Gastroesophageal sphincter (tissue), 4 donors: Measurements from ENCODE around the gene DYRK4. TPM values are rescaled to one million over a fixed set of nuclear protein-coding genes. Genes with fewer than 3 reads are reported as not detected.

ENCODE experiments used
- ATAC-seq: fragments of 150-250 bp; one replicate; pipeline ENCODE4 v1.9.1; 2016; ENCODE audit warnings: mild to moderate bottlenecking, moderate library complexity
- H3K27ac ChIP-seq, 4 donors: fragments of 200-600 bp; sonication (generic) in 3 of 4; 1 replicate in 3 of 4; 2 replicates in 1 of 4; pipeline ENCODE4 v1.5.1; 2016 to 2019
- H3K27me3 ChIP-seq: fragments of 200-600 bp; sonication (generic); one replicate; pipeline ENCODE4 v1.5.1; 2019
- H3K36me3 ChIP-seq, 2 donors: fragments of 200-600 bp; sonication (generic); one replicate each; pipeline ENCODE4 v1.5.1; 2019; ENCODE audit warnings: control low read depth in 1 of 2
- H3K4me1 ChIP-seq, 3 donors: fragments of 200-600 bp; sonication (generic); 1 replicate in 2 of 3; 2 replicates in 1 of 3; pipeline ENCODE4 v1.5.1; 2016 to 2019; ENCODE audit warnings: control low read depth in 2 of 3
- H3K4me3 ChIP-seq, 2 donors: fragments of 200-600 bp; sonication (generic); one replicate each; pipeline ENCODE4 v1.5.1; 2019; ENCODE audit warnings: mild to moderate bottlenecking in 1 of 2, moderate library complexity in 1 of 2
- H3K9me3 ChIP-seq, 3 donors: fragments of 200-600 bp; sonication (generic); one replicate each; pipeline ENCODE4 v1.5.1; 2017 to 2019; ENCODE audit warnings: control low read depth in 2 of 3
- EP300 ChIP-seq: sonication (generic); formaldehyde crosslinking; IDR thresholded peaks from one replicate; pipeline ENCODE4 v1.6.1; 2017; ENCODE audit warnings: antibody characterized with exemption, mild to moderate bottlenecking
- POLR2A ChIP-seq, 2 donors: fragments of 450-650 bp; IDR thresholded peaks; one replicate each; pipeline ENCODE4 v1.6.1; 2017; ENCODE audit warnings: antibody characterized with exemption in 2 of 2, mild to moderate bottlenecking in 2 of 2, moderate library complexity in 1 of 2
- POLR2AphosphoS5 ChIP-seq: sonication (generic); formaldehyde crosslinking; IDR thresholded peaks from one replicate; pipeline ENCODE4 v1.6.1; 2017; ENCODE audit warnings: antibody characterized with exemption
- WGBS, 2 donors: methylation state at CpG; one replicate each; pipeline ENCODE4 v1.1.5; 2018; ENCODE audit warnings: low coverage in 1 of 2; 5-methylcytosine and 5-hydroxymethylcytosine counted together
- total RNA-seq, 4 donors: library from RNA; depleted of rRNA; stranded (reverse); fragments of >200 nt; gene quantifications; one replicate each; pipeline ENCODE4 v1.1.0, GENCODE V29; 2016
- TF ChIP-seq, protein P1 (sequence below), 4 experiments: fragments of 200-600 bp in 2 of 4; fragments of 450-650 bp in 2 of 4; sonication (generic) in 1 of 4; IDR thresholded peaks; one replicate each; pipeline ENCODE4 v1.5.1; 2017 to 2019; ENCODE audit warnings: antibody characterized with exemption in 4 of 4, mild to moderate bottlenecking in 2 of 4, moderate library complexity in 2 of 4

The DYRK4 gene
- total RNA-seq, 4 donors from 2014 or later: 43.1 to 53.9 (median 47.1) TPM

DNA sequence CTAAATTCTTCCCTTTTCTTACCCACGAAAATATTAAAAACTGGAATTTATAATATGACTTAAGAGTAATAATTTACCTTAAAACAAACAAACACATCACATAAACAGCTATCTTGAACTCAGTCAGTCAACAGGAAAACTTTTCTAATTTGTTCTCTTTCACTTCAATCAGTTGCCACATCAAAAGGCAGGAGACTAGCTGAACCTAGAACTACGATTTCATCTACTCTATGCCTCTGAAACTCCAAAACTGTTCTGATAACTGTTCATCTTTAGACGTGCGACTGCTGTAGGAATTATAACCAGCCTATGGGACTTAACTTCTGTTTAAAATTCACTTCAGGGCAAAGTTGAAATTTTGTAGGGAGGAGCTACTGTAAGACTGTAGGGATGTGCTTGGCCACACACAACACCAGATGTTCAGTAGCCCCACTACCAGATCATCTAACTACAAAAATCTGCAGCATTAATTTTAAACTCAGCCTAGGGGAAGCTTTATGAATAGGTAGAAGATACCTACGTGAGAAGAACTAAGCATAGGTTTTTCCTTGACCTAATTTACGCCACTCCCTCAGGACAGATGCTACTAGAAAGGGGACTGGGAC, 30.9 kb upstream of the DYRK4 start:
- H3K9me3 ChIP-seq: no peaks in the 10 kb centered on the region
- no peak overlapping the region for H3K4me3 ChIP-seq
- WGBS, 2 donors: 74 to 77% methylated on average over 5 to 6 of the region's 6 CpGs
- ATAC-seq: no peak
- no peaks in the 10 kb centered on the region for H3K4me1 ChIP-seq
- TF ChIP-seq EP300 (no peak), POLR2A (IDR thresholded peaks at IDR 0.05) (no peak), POLR2AphosphoS5 (no peak)
- TF ChIP-seq, protein P1, sequence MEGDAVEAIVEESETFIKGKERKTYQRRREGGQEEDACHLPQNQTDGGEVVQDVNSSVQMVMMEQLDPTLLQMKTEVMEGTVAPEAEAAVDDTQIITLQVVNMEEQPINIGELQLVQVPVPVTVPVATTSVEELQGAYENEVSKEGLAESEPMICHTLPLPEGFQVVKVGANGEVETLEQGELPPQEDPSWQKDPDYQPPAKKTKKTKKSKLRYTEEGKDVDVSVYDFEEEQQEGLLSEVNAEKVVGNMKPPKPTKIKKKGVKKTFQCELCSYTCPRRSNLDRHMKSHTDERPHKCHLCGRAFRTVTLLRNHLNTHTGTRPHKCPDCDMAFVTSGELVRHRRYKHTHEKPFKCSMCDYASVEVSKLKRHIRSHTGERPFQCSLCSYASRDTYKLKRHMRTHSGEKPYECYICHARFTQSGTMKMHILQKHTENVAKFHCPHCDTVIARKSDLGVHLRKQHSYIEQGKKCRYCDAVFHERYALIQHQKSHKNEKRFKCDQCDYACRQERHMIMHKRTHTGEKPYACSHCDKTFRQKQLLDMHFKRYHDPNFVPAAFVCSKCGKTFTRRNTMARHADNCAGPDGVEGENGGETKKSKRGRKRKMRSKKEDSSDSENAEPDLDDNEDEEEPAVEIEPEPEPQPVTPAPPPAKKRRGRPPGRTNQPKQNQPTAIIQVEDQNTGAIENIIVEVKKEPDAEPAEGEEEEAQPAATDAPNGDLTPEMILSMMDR (IDR thresholded peaks at IDR 0.05): no peak
- no peaks in the 10 kb centered on the region for H3K27me3 ChIP-seq
- H3K27ac ChIP-seq: no peak overlapping the region
- peaks cover 0 to 67% of the 10 kb centered on the region in 2 donors for H3K36me3 ChIP-seq

DNA sequence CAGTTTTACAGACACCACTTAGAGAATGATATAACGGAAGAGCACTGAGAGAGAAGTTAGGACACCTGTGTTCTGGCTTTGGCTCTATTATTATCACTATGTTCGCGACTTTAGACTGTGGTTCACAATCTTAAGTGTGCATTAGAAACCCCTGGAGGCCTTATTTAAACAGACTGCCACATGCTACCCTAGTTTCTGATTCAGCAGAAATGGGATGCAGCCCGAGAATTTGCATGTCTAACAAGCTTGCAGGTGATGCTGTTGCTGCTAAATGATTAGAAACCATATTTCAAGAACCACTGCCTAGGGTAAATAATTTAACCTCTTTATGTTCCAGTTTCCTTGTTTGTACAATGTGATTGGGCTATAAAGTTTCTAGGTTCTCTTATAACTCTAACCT, 26.9 kb upstream of the DYRK4 start:
- 94 to 98% methylated on average over 4 of the region's 4 CpGs for WGBS, 2 donors
- H3K4me1 ChIP-seq: peaks cover 0 to 22% (median 8%) of the 10 kb centered on the region in 3 donors
- no peak for ATAC-seq
- H3K36me3 ChIP-seq: peaks cover 0 to 53% of the 10 kb centered on the region in 2 donors
- no peaks in the 10 kb centered on the region for H3K9me3 ChIP-seq
- H3K27me3 ChIP-seq: no peaks in the 10 kb centered on the region
- TF ChIP-seq, protein P1 (IDR thresholded peaks at IDR 0.05): no peak
- no peak for TF ChIP-seq EP300
- no peak for TF ChIP-seq POLR2AphosphoS5
- no peak for TF ChIP-seq POLR2A (IDR thresholded peaks at IDR 0.05)
- no peak overlapping the region for H3K27ac ChIP-seq
- no peak overlapping the region for H3K4me3 ChIP-seq

DNA sequence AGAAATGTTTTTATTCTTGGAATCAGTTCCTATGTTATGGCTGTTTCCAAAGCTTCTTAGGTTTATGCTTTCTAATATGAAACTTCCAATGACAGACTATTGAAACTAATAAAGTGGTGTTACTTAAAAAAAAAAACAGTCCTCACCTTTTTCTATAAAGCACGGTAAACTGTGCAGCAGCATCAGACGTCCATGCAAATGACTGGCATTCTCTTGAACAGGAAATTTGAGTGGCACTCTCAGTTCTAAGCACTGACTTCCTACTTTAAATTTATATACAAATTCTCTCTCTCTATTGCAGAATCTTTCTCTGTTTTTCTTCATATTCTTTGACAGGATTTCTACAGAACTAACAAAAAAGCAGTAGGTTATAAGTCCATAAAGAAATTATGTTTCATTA, 26.1 kb upstream of the DYRK4 start:
- Histone ChIP-seq H3K36me3 (peaks cover 0 to 45% of the 10 kb centered on the region in 2 donors), H3K4me1 (peaks cover 0 to 22% (median 8%) of the 10 kb centered on the region in 3 donors), H3K9me3 (no peaks in the 10 kb centered on the region), H3K27ac (no peak overlapping the region), H3K4me3 (no peak overlapping the region), H3K27me3 (no peaks in the 10 kb centered on the region)
- no peak for ATAC-seq
- 57 to 58% methylated on average over 2 of the region's 2 CpGs for WGBS, 2 donors
- TF ChIP-seq POLR2A (IDR thresholded peaks at IDR 0.05) (no peak), POLR2AphosphoS5 (no peak), EP300 (no peak)
- TF ChIP-seq, protein P1 (IDR thresholded peaks at IDR 0.05): no peak

DNA sequence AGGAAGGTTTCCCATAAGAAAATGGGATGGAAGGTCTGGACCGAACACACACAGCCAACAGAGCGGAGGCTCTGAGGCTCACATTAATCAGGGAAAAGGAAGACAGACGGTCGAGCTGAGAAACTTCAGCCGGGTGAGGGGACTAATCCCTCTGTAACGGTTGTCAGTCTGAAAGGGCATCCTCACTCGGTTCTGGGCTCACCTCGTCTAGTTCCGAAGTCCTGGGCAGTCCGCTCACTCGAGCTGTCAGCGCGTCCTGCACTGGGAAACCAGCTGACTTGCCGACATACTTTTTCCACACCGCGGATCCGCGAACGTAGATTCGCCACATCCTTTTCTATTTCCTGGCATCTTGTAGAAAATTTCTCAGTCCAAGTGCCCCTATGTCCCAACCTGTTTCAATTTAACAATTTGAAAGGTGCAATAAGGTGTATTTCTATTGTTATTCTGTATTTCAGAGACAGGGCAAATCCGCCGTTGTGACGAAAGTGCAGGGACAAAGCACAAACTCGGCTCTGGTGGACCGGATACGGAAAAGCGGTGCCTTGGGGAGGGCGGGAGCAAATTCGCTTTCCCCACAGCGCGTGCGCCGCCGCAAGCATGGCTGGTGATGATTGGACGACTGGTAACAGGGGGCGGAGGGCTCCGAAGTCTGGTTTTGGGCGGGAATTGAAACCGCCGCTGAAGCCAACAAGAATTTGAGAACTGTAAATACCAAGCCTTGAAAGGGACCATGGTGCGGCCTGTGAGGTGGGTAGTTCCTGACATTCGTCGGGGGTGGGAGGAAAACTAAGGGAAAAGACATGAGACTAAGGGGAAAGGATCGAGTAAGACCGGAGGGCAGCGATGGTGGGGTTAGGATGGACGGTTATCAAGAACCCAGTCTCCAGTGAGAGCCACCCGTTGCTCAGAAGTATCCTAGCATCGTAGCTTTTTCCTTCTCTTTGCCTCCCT, 23.5 kb upstream of the DYRK4 start, which contains the start of gene RAD51AP1:
Gene RAD51AP1, plus strand, starts transcription at position 684 of the 954 bp plus-strand sequence. Its CDS starts 50 bp downstream, at position 734.
- Histone ChIP-seq H3K27ac (peak within 1 kb of the TSS; percentile 70 to 96 (median 92)), H3K36me3 (peaks cover 0 to 19% of the 10 kb centered on the region in 2 donors), H3K9me3 (no peaks in the 10 kb centered on the region), H3K4me1 (peaks cover 0 to 22% (median 8%) of the 10 kb centered on the region in 3 donors), H3K27me3 (no peaks in the 10 kb centered on the region), H3K4me3 (peak within 1 kb of the TSS; percentile 78 to 92)
- WGBS, 2 donors: 0% methylated on average over 19 to 41 of the region's 49 CpGs
- TF ChIP-seq POLR2AphosphoS5 (peak; percentile 79), POLR2A (IDR thresholded peaks at IDR 0.05) (peak in 1 of 2 donors; percentile 31), EP300 (no peak)
- TF ChIP-seq, protein P1 (IDR thresholded peaks at IDR 0.05): peak in 1 of 4 experiments; percentile 15
- ATAC-seq: peak; percentile 100
